ENCODE data around the gene FRZB. TPM values are rescaled to one million over a fixed set of nuclear protein-coding genes. Genes with fewer than 3 reads are reported as not detected.

Gene FRZB
- total RNA-seq, 2 donors from 2014 or later = not detected

GRCh38 chr2:182826496-182826895 is 39.9 kb downstream of the FRZB start:
- H3K9me3 Mint-ChIP-seq = no peaks in the 10 kb centered on the region
- ATAC-seq = no peak
- no peak overlapping the region for H3K27ac Mint-ChIP-seq
- DNase-seq (ENCODE audit: low spot score in 2 of 2) = no peak
- no peaks in the 10 kb centered on the region for H3K36me3 Mint-ChIP-seq

GRCh38 chr2:182826064-182826463 is 40.4 kb downstream of the FRZB start:
- H3K36me3 Mint-ChIP-seq = no peaks in the 10 kb centered on the region
- ATAC-seq = no peak

GRCh38 chr2:182824767-182825158 is 41.7 kb downstream of the FRZB start:
- DNase-seq (ENCODE audit: low spot score in 2 of 2) = no peak
- no peak overlapping the region for H3K27ac Mint-ChIP-seq
- no peaks in the 10 kb centered on the region for H3K36me3 Mint-ChIP-seq
- ATAC-seq = no peak
- H3K9me3 Mint-ChIP-seq = no peaks in the 10 kb centered on the region

More at GRCh38 chr2:182826064-182826463, 40.4 kb downstream of the FRZB start:
- H3K27ac Mint-ChIP-seq = no peak overlapping the region
- DNase-seq (ENCODE audit: low spot score in 2 of 2) = no peak
- H3K9me3 Mint-ChIP-seq = no peaks in the 10 kb centered on the region

- Mint-ChIP-seq H3K27ac (no peak overlapping the region), H3K36me3 (no peaks in the 10 kb centered on the region), H3K9me3 (no peaks in the 10 kb centered on the region)
- ATAC-seq (no peak), DNase-seq (ENCODE audit: low spot score in 2 of 2) (no peak)
These were observed 42.2 kb downstream of the FRZB start for GRCh38 chr2:182824056-182824766.

GRCh38 chr2:182822733-182823132 is 43.7 kb downstream of the FRZB start:
- Mint-ChIP-seq H3K27ac (no peak overlapping the region), H3K9me3 (no peaks in the 10 kb centered on the region), H3K36me3 (no peaks in the 10 kb centered on the region)
- ATAC-seq (no peak), DNase-seq (ENCODE audit: low spot score in 2 of 2) (no peak)

- H3K36me3 Mint-ChIP-seq = no peaks in the 10 kb centered on the region
- H3K9me3 Mint-ChIP-seq = no peaks in the 10 kb centered on the region
- DNase-seq (ENCODE audit: low spot score in 2 of 2) = no peak
These were observed 45.3 kb downstream of the FRZB start for GRCh38 chr2:182821182-182821581.

GRCh38 chr2:182819412-182819811 is 47.0 kb downstream of the FRZB start:
- no peak for DNase-seq (ENCODE audit: low spot score in 2 of 2)
- H3K36me3 Mint-ChIP-seq = no peaks in the 10 kb centered on the region

More at GRCh38 chr2:182821182-182821581, 45.3 kb downstream of the FRZB start:
- ATAC-seq = no peak
- no peak overlapping the region for H3K27ac Mint-ChIP-seq

GRCh38 chr2:182818925-182819324 is 47.5 kb downstream of the FRZB start:
- no peaks in the 10 kb centered on the region for H3K9me3 Mint-ChIP-seq
- no peaks in the 10 kb centered on the region for H3K36me3 Mint-ChIP-seq
- DNase-seq (ENCODE audit: low spot score in 2 of 2) (no peak), ATAC-seq (no peak)
- no peak overlapping the region for H3K27ac Mint-ChIP-seq

More at GRCh38 chr2:182819412-182819811, 47.0 kb downstream of the FRZB start:
- no peak overlapping the region for H3K27ac Mint-ChIP-seq
- H3K9me3 Mint-ChIP-seq = no peaks in the 10 kb centered on the region
- no peak for ATAC-seq

GRCh38 chr2:182818501-182818900 is 47.9 kb downstream of the FRZB start:
- ATAC-seq (no peak), DNase-seq (ENCODE audit: low spot score in 2 of 2) (no peak)
- no peak overlapping the region for H3K27ac Mint-ChIP-seq
- H3K36me3 Mint-ChIP-seq = no peaks in the 10 kb centered on the region
- H3K9me3 Mint-ChIP-seq = no peaks in the 10 kb centered on the region

- no peak overlapping the region for H3K27ac Mint-ChIP-seq
- ATAC-seq = no peak
These were observed 48.9 kb downstream of the FRZB start for GRCh38 chr2:182817558-182817957.

GRCh38 chr2:182816866-182817265 is 49.6 kb downstream of the FRZB start:
- no peaks in the 10 kb centered on the region for H3K9me3 Mint-ChIP-seq

More at GRCh38 chr2:182817558-182817957, 48.9 kb downstream of the FRZB start:
- Mint-ChIP-seq H3K9me3 (no peaks in the 10 kb centered on the region), H3K36me3 (no peaks in the 10 kb centered on the region)
- no peak for DNase-seq (ENCODE audit: low spot score in 2 of 2)

GRCh38 chr2:182814804-182815203 is 51.6 kb downstream of the FRZB start:
- ATAC-seq = no peak
- DNase-seq (ENCODE audit: low spot score in 2 of 2) = no peak
- no peaks in the 10 kb centered on the region for H3K36me3 Mint-ChIP-seq
- H3K9me3 Mint-ChIP-seq = no peaks in the 10 kb centered on the region
- H3K27ac Mint-ChIP-seq = no peak overlapping the region

More at GRCh38 chr2:182816866-182817265, 49.6 kb downstream of the FRZB start:
- Mint-ChIP-seq H3K27ac (no peak overlapping the region), H3K36me3 (no peaks in the 10 kb centered on the region)
- no peak for DNase-seq (ENCODE audit: low spot score in 2 of 2)
- ATAC-seq = no peak

GRCh38 chr2:182814380-182814779 is 52.1 kb downstream of the FRZB start:
- Mint-ChIP-seq H3K27ac (no peak overlapping the region), H3K9me3 (no peaks in the 10 kb centered on the region), H3K36me3 (no peaks in the 10 kb centered on the region)
- ATAC-seq = no peak
- DNase-seq (ENCODE audit: low spot score in 2 of 2) = no peak

- DNase-seq (ENCODE audit: low spot score in 2 of 2) (no peak), ATAC-seq (no peak)
- no peaks in the 10 kb centered on the region for H3K36me3 Mint-ChIP-seq
- H3K9me3 Mint-ChIP-seq = no peaks in the 10 kb centered on the region
- no peak overlapping the region for H3K27ac Mint-ChIP-seq
These were observed 56.4 kb downstream of the FRZB start for GRCh38 chr2:182810087-182810486.

GRCh38 chr2:182807319-182807718 is 59.1 kb downstream of the FRZB start:
- ATAC-seq = no peak
- DNase-seq (ENCODE audit: low spot score in 2 of 2) = no peak
- H3K36me3 Mint-ChIP-seq = no peaks in the 10 kb centered on the region
- H3K9me3 Mint-ChIP-seq = no peaks in the 10 kb centered on the region
- H3K27ac Mint-ChIP-seq = no peak overlapping the region

- no peak for DNase-seq (ENCODE audit: low spot score in 2 of 2)
- ATAC-seq = no peak
- Mint-ChIP-seq H3K9me3 (no peaks in the 10 kb centered on the region), H3K27ac (no peak overlapping the region), H3K36me3 (no peaks in the 10 kb centered on the region)
These were observed 62.3 kb downstream of the FRZB start for GRCh38 chr2:182804128-182804527.

GRCh38 chr2:182798736-182799135 is 67.7 kb downstream of the FRZB start:
- ATAC-seq (no peak), DNase-seq (ENCODE audit: low spot score in 2 of 2) (no peak)
- H3K27ac Mint-ChIP-seq = no peak overlapping the region
- no peaks in the 10 kb centered on the region for H3K36me3 Mint-ChIP-seq
- H3K9me3 Mint-ChIP-seq = no peaks in the 10 kb centered on the region

GRCh38 chr2:182792441-182792840 is 74.0 kb downstream of the FRZB start:
- ATAC-seq (no peak), DNase-seq (ENCODE audit: low spot score in 2 of 2) (no peak)
- H3K27ac Mint-ChIP-seq = no peak overlapping the region
- no peaks in the 10 kb centered on the region for H3K9me3 Mint-ChIP-seq
- no peaks in the 10 kb centered on the region for H3K36me3 Mint-ChIP-seq
